Measurements from ENCODE around the gene C2CD4D.

DNA sequence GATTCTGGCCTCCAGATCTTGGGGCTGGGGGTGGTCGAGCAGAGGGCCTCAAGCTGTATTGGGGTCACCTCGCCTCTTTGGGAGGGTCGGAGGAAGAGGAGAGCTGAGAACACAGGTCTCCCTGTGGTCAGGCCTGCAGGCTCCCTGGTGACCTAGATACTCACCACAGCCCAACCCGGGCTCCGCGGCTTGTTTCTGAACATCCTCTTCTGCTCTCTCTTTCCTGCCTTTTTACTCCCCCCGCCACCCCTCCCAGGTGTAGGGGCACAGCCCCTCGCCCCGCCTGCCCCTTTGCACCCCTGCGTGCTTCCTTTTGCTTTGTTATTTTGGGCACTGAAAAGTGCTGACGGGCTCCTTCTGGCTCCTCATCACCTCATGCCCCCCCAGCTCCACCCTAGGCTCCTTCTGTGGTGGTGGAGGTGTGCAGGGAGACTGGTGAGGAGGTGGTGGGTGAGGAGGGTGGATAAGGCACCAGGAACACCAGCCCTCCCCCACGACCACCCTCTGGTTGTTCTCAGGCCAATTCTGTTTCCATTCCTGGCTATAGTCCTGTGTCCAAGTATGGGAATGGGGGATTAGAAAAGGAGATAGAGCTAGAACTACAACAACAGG, 23.8 kb downstream of the C2CD4D start:
- TF ChIP-seq, protein P1, sequence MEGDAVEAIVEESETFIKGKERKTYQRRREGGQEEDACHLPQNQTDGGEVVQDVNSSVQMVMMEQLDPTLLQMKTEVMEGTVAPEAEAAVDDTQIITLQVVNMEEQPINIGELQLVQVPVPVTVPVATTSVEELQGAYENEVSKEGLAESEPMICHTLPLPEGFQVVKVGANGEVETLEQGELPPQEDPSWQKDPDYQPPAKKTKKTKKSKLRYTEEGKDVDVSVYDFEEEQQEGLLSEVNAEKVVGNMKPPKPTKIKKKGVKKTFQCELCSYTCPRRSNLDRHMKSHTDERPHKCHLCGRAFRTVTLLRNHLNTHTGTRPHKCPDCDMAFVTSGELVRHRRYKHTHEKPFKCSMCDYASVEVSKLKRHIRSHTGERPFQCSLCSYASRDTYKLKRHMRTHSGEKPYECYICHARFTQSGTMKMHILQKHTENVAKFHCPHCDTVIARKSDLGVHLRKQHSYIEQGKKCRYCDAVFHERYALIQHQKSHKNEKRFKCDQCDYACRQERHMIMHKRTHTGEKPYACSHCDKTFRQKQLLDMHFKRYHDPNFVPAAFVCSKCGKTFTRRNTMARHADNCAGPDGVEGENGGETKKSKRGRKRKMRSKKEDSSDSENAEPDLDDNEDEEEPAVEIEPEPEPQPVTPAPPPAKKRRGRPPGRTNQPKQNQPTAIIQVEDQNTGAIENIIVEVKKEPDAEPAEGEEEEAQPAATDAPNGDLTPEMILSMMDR (IDR thresholded peaks at IDR 0.05): no peak
- TF ChIP-seq NFE2L2 (conservative IDR thresholded peaks at IDR 0.05; ENCODE audit: low read length) (no peak), JUN (IDR thresholded peaks at IDR 0.05) (no peak), POLR2A (IDR thresholded peaks at IDR 0.05; ENCODE audit: low read length) (no peak)
- TF ChIP-seq, protein P2, sequence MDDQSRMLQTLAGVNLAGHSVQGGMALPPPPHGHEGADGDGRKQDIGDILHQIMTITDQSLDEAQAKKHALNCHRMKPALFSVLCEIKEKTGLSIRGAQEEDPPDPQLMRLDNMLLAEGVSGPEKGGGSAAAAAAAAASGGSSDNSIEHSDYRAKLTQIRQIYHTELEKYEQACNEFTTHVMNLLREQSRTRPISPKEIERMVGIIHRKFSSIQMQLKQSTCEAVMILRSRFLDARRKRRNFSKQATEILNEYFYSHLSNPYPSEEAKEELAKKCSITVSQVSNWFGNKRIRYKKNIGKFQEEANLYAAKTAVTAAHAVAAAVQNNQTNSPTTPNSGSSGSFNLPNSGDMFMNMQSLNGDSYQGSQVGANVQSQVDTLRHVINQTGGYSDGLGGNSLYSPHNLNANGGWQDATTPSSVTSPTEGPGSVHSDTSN (IDR thresholded peaks at IDR 0.05): no peak
